Measurements from ENCODE around the gene ZNF407.

ZNF407 gene

GRCh38 chr18:75024871-75025270 lies 427.2 kb downstream of the ZNF407 start:
- Histone ChIP-seq H3K4me1 (no peaks in the 10 kb centered on the region), H3K4me2 (ENCODE audit: low read length) (no peak overlapping the region), H2AFZ (no peak overlapping the region), H3K27ac (no peak overlapping the region), H3K27me3 (ENCODE audit: control insufficient read depth, insufficient read depth, low read length) (no peaks in the 10 kb centered on the region), H3K36me3 (ENCODE audit: control insufficient read depth, insufficient read depth, low read length) (no peaks in the 10 kb centered on the region), H3K79me2 (no peaks in the 10 kb centered on the region), H3K9ac (no peak overlapping the region), H3K9me3 (ENCODE audit: control insufficient read depth, low read length) (no peaks in the 10 kb centered on the region), H3K4me3 (ENCODE audit: low read depth, low read length) (no peak overlapping the region)
- TF ChIP-seq, protein P1, sequence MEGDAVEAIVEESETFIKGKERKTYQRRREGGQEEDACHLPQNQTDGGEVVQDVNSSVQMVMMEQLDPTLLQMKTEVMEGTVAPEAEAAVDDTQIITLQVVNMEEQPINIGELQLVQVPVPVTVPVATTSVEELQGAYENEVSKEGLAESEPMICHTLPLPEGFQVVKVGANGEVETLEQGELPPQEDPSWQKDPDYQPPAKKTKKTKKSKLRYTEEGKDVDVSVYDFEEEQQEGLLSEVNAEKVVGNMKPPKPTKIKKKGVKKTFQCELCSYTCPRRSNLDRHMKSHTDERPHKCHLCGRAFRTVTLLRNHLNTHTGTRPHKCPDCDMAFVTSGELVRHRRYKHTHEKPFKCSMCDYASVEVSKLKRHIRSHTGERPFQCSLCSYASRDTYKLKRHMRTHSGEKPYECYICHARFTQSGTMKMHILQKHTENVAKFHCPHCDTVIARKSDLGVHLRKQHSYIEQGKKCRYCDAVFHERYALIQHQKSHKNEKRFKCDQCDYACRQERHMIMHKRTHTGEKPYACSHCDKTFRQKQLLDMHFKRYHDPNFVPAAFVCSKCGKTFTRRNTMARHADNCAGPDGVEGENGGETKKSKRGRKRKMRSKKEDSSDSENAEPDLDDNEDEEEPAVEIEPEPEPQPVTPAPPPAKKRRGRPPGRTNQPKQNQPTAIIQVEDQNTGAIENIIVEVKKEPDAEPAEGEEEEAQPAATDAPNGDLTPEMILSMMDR (IDR thresholded peaks at IDR 0.05) = no peak

DNA sequence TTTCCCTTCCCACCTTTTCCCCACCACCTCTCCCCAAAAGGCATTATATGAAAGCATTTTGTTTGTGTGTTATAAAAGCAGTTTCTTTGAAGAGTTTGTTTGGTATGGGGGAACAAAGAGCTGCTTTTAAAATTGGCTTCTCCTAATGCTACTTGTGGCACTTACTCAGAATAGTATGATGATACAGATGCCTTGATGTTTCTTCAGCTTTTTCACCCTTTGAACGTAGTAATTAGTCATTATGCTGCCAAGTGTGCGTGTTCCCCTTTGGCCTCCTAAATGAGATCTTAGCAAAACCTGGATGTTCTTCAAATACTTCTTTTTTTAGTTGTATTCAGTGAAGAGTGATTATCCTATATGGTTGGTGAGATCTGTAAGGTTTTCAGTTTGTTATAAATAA lies 427.9 kb downstream of the ZNF407 start:
- H3K9ac ChIP-seq = no peak overlapping the region
- H3K27me3 ChIP-seq (ENCODE audit: control insufficient read depth, insufficient read depth, low read length) = no peaks in the 10 kb centered on the region
- no peaks in the 10 kb centered on the region for H3K4me1 ChIP-seq
- no peak overlapping the region for H3K4me2 ChIP-seq (ENCODE audit: low read length)
- H3K4me3 ChIP-seq (ENCODE audit: low read depth, low read length) = no peak overlapping the region
- no peaks in the 10 kb centered on the region for H3K79me2 ChIP-seq
- no peak overlapping the region for H2AFZ ChIP-seq
- TF ChIP-seq, protein P1 (IDR thresholded peaks at IDR 0.05) = no peak
- H3K9me3 ChIP-seq (ENCODE audit: control insufficient read depth, low read length) = no peaks in the 10 kb centered on the region
- no peaks in the 10 kb centered on the region for H3K36me3 ChIP-seq (ENCODE audit: control insufficient read depth, insufficient read depth, low read length)
- no peak overlapping the region for H3K27ac ChIP-seq

DNA sequence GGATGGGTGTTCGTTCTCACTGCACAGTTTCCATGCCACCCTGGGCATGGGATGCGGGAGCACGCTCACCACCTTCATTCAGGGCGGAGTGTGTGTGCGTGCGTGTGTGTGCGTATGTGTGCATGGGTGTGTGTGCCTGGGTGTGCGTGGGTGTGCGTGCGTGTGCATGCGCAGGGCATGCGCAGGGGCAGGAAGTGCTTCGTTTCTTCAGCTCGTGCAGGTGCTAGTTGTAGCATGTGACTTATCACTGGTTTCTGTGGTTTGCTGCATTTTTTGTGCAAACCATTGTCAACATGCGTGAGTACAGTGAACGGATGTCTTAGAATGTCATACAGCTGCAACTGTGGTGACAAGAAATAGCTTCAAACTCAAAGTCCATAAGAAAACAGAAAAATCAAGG lies 431.8 kb downstream of the ZNF407 start:
- Histone ChIP-seq H3K4me2 (ENCODE audit: low read length) (no peak overlapping the region), H3K36me3 (ENCODE audit: control insufficient read depth, insufficient read depth, low read length) (no peaks in the 10 kb centered on the region), H3K79me2 (no peaks in the 10 kb centered on the region), H3K9ac (no peak overlapping the region), H2AFZ (no peak overlapping the region), H3K9me3 (ENCODE audit: control insufficient read depth, low read length) (no peaks in the 10 kb centered on the region), H3K4me3 (ENCODE audit: low read depth, low read length) (no peak overlapping the region), H3K27me3 (ENCODE audit: control insufficient read depth, insufficient read depth, low read length) (no peaks in the 10 kb centered on the region), H3K4me1 (no peaks in the 10 kb centered on the region), H3K27ac (no peak overlapping the region)
- TF ChIP-seq, protein P1 (IDR thresholded peaks at IDR 0.05) = no peak

GRCh38 chr18:75031717-75032317 lies 434.1 kb downstream of the ZNF407 start:
- TF ChIP-seq, protein P1 (IDR thresholded peaks at IDR 0.05) = no peak
- no peak overlapping the region for H3K27ac ChIP-seq
- H3K9me3 ChIP-seq (ENCODE audit: control insufficient read depth, low read length) = no peaks in the 10 kb centered on the region
- no peaks in the 10 kb centered on the region for H3K4me1 ChIP-seq
- H3K9ac ChIP-seq = no peak overlapping the region
- no peak overlapping the region for H2AFZ ChIP-seq
- H3K36me3 ChIP-seq (ENCODE audit: control insufficient read depth, insufficient read depth, low read length) = no peaks in the 10 kb centered on the region
- H3K27me3 ChIP-seq (ENCODE audit: control insufficient read depth, insufficient read depth, low read length) = no peaks in the 10 kb centered on the region
- H3K4me2 ChIP-seq (ENCODE audit: low read length) = no peak overlapping the region
- no peaks in the 10 kb centered on the region for H3K79me2 ChIP-seq
- no peak overlapping the region for H3K4me3 ChIP-seq (ENCODE audit: low read depth, low read length)

GRCh38 chr18:75033516-75033915 lies 435.8 kb downstream of the ZNF407 start:
- no peak overlapping the region for H3K4me3 ChIP-seq (ENCODE audit: low read depth, low read length)
- no peaks in the 10 kb centered on the region for H3K4me1 ChIP-seq
- H3K4me2 ChIP-seq (ENCODE audit: low read length) = no peak overlapping the region
- H2AFZ ChIP-seq = no peak overlapping the region
- H3K9me3 ChIP-seq (ENCODE audit: control insufficient read depth, low read length) = no peaks in the 10 kb centered on the region
- H3K27ac ChIP-seq = no peak overlapping the region
- TF ChIP-seq, protein P1 (IDR thresholded peaks at IDR 0.05) = no peak
- H3K27me3 ChIP-seq (ENCODE audit: control insufficient read depth, insufficient read depth, low read length) = no peaks in the 10 kb centered on the region
- no peak overlapping the region for H3K9ac ChIP-seq
- H3K79me2 ChIP-seq = no peaks in the 10 kb centered on the region
- H3K36me3 ChIP-seq (ENCODE audit: control insufficient read depth, insufficient read depth, low read length) = no peaks in the 10 kb centered on the region

All from parathyroid adenoma (tissue), 2 donors.